Naive thymus-derived CD4-positive, alpha-beta T cell (primary cell): ENCODE results near the gene REXO5. TPM values are rescaled to one million over a fixed set of nuclear protein-coding genes. Genes with fewer than 3 reads are reported as not detected.

ENCODE experiments used
- ATAC-seq: fragments of 150-1000 bp; cut with Tn5 transposase; 2 replicates; pipeline ENCODE4 v1.10.0; 2021; ENCODE audit warnings: mild to moderate bottlenecking, moderate library complexity
- CTCF ChIA-PET: fragments of 350-600 bp; sonication (Branson Sonifier 250); formaldehyde crosslinking; loops from one replicate; lab custom pipeline; 2021; ENCODE audit warnings: antibody characterized with exemption; lab: Charles Lee
- POLR2A ChIA-PET: fragments of 350-600 bp; sonication (Branson Sonifier 250); formaldehyde crosslinking; loops from one replicate; lab custom pipeline; 2021; ENCODE audit warnings: antibody characterized with exemption, inconsistent platforms; lab: Charles Lee
- DNase-seq, 9 donors: peaks; one replicate each; pipeline versions ENCODE4 v3.0.0 to v3.0.0-alpha.2; 2020 to 2022; ENCODE audit warnings: mixed read lengths in 1 of 9
- H3K27ac ChIP-seq: one replicate; pipeline ENCODE4 v1.7.0; 2013; ENCODE audit warnings: mild to moderate bottlenecking, low read depth, low read length, moderate library complexity
- H3K27me3 ChIP-seq, 2 donors: one replicate each; pipeline ENCODE4 v1.7.0; 2013; ENCODE audit warnings: low read length in 2 of 2, mild to moderate bottlenecking in 2 of 2, moderate library complexity in 2 of 2; ENCODE audit not compliant: control insufficient read depth in 2 of 2, insufficient read depth in 2 of 2
- H3K36me3 ChIP-seq, 3 experiments: 1 replicate in 2 of 3; 2 replicates in 1 of 3; pipeline ENCODE4 v1.7.0; 2013; ENCODE audit warnings: low read length in 3 of 3, mild to moderate bottlenecking in 3 of 3, moderate library complexity in 1 of 3; ENCODE audit not compliant: insufficient read depth in 3 of 3, control insufficient read depth in 2 of 3
- H3K4me1 ChIP-seq, 2 donors: one replicate each; pipeline ENCODE4 v1.7.0; 2013; ENCODE audit warnings: low read length in 2 of 2, mild to moderate bottlenecking in 2 of 2, moderate library complexity in 1 of 2; ENCODE audit not compliant: control insufficient read depth in 2 of 2, insufficient read depth in 2 of 2
- H3K4me3 ChIP-seq: 2 replicates; pipeline ENCODE4 v1.7.0; 2013; ENCODE audit warnings: mild to moderate bottlenecking, low read length
- H3K9me3 ChIP-seq, 3 experiments: 1 replicate in 2 of 3; 2 replicates in 1 of 3; pipeline ENCODE4 v1.7.0; 2013; ENCODE audit warnings: low read length in 3 of 3; ENCODE audit not compliant: control insufficient read depth in 2 of 3
- H3K27ac Mint-ChIP-seq, 9 donors: one replicate each; pipeline ENCODE4 v1.8.0; 2020 to 2022; ENCODE audit warnings: mixed read lengths in 9 of 9, mild to moderate bottlenecking in 8 of 9, moderate library complexity in 5 of 9, inconsistent platforms in 2 of 9
- H3K27me3 Mint-ChIP-seq, 5 donors: one replicate each; pipeline ENCODE4 v1.8.0; 2021 to 2022; ENCODE audit warnings: mixed read lengths in 5 of 5, mild to moderate bottlenecking in 1 of 5
- H3K36me3 Mint-ChIP-seq, 5 donors: one replicate each; pipeline ENCODE4 v1.8.0; 2020 to 2022; ENCODE audit warnings: mixed read lengths in 5 of 5, mild to moderate bottlenecking in 3 of 5, inconsistent platforms in 1 of 5
- H3K4me1 Mint-ChIP-seq, 7 donors: one replicate each; pipeline ENCODE4 v1.8.0; 2020 to 2022; ENCODE audit warnings: mixed read lengths in 7 of 7, mild to moderate bottlenecking in 3 of 7, inconsistent platforms in 1 of 7
- H3K4me3 Mint-ChIP-seq, 10 donors: one replicate each; pipeline ENCODE4 v1.8.0; 2020 to 2022; ENCODE audit warnings: mild to moderate bottlenecking in 10 of 10, mixed read lengths in 10 of 10, moderate library complexity in 6 of 10, inconsistent platforms in 2 of 10
- H3K9me3 Mint-ChIP-seq, 11 donors: one replicate each; pipeline ENCODE4 v1.8.0; 2020 to 2022; ENCODE audit warnings: mixed read lengths in 11 of 11, mild to moderate bottlenecking in 4 of 11, inconsistent platforms in 1 of 11, moderate library complexity in 1 of 11
- intact Hi-C, 2 donors: fragments of 100-400 bp; cut with micrococcal nuclease; formaldehyde crosslinking; loops; one replicate each; pipeline ENCODE4 v1.15.1; 2023
- polyA plus RNA-seq, 2 donors: library from polyadenylated mRNA; unstranded; fragments of 300-500 nt; fragmentation: Illumina TruSeq; gene quantifications; one replicate each; pipeline ENCODE4 v1.2.3, GENCODE V29; 2021
- total RNA-seq, 6 experiments: library from RNA in 5 of 6; stranded (reverse) in 5 of 6; gene quantifications; 1 replicate in 5 of 6; 2 replicates in 1 of 6; pipeline ENCODE4 v1.2.3 and lab custom pipeline; 2021 to 2026

REXO5 gene
- total and polyA plus RNA-seq, 7 experiments from 2014 or later: 0.35 to 9.5 (median 1.6) TPM; not detected in 2

DNA sequence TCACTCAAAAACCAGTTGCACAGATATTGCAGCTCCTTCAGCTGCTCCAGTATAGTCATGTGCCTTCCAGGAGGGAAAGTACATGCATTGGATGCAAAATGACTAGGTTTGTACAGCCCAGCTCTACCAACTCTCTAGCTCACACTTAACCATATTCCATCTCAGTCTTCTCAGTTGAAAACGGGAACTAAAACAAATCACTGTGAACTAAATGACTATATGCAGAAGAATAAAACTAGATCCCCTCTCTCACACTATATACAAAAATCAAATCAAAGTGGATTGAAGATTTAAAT, 69.0 kb downstream of the REXO5 start:
- DNase-seq: no peak
- Mint-ChIP-seq H3K4me3 (peak overlapping the region in 6 of 10 donors; percentile 3 to 85 (median 13)), H3K4me1 (peaks cover 30 to 83% (median 44%) of the 10 kb centered on the region in 7 donors), H3K36me3 (peaks cover 0 to 30% (median 0%) of the 10 kb centered on the region in 5 donors), H3K27me3 (no peaks in the 10 kb centered on the region), H3K9me3 (peaks cover 0 to 5% (median 0%) of the 10 kb centered on the region in 11 donors), H3K27ac (peak overlapping the region; percentile 37 to 99 (median 92))
- intact Hi-C loops: loop anchor here (1.0 to 2.0 kb wide), 4 partner anchors 25 to 69 kb away; partner anchors contain the start of genes DCUN1D3 (in 1 of the 2), ERI2 (in 1 of the 2), LYRM1 (in 1 of the 2) and REXO5 (in 1 of the 2)
- Histone ChIP-seq H3K4me3 (no peak overlapping the region), H3K27me3 (no peaks in the 10 kb centered on the region), H3K4me1 (peaks cover 18 to 27% of the 10 kb centered on the region in 2 donors), H3K27ac (no peak overlapping the region), H3K36me3 (peaks cover 0 to 5% (median 0%) of the 10 kb centered on the region in 3 experiments), H3K9me3 (no peaks in the 10 kb centered on the region)
- CTCF ChIA-PET: interaction anchor here (0.8 to 2.7 kb wide), 7 partner anchors 13 to 69 kb away, joined by 3 to 18 read pairs (median 3); partner anchors contain the start of genes ERI2 and REXO5
- no peak for ATAC-seq
- POLR2A ChIA-PET: interaction anchor here (0.7 to 1.0 kb wide), 2 partner anchors 76 to 137 kb away, joined by 3 read pairs; no protein-coding TSS in a partner anchor

DNA sequence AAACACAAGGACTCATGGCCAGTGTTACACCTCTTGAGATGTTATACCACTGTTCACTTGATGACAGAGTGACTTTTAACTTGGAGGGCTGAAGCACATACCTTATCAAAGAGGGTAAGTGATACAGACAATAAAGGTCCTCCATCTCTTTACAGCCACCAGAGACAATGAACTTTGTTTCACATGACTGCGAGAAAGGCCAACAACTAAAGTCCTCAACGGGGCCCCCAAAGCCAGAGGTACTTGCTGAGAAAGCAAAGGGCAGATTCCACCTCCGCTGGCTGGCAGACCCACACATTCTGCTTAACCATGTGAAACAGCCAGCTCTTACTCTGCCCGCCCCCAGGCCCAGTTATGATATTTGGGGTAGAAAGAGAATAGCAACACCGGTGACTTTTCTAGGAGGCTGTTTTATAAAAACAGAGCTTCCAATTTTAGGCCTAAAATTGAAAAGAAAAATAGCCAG, 72.4 kb downstream of the REXO5 start:
- Mint-ChIP-seq H3K4me3 (no peak overlapping the region), H3K36me3 (peaks cover 0 to 26% (median 0%) of the 10 kb centered on the region in 5 donors), H3K4me1 (peaks cover 17 to 66% (median 26%) of the 10 kb centered on the region in 7 donors), H3K27me3 (no peaks in the 10 kb centered on the region), H3K27ac (peak overlapping the region in 1 of 9 donors; percentile 22), H3K9me3 (peaks cover 0 to 5% (median 0%) of the 10 kb centered on the region in 11 donors)
- Histone ChIP-seq H3K36me3 (peaks cover 0 to 5% (median 0%) of the 10 kb centered on the region in 3 experiments), H3K27me3 (no peaks in the 10 kb centered on the region), H3K4me1 (peaks cover 13 to 19% of the 10 kb centered on the region in 2 donors), H3K4me3 (no peak overlapping the region), H3K27ac (no peak overlapping the region), H3K9me3 (no peaks in the 10 kb centered on the region)
- intact Hi-C loops: no loop called here
- DNase-seq (no peak), ATAC-seq (no peak)
- ChIA-PET POLR2A (interaction anchor here (1.7 kb wide), 1 partner anchor 21 kb away, joined by 6 read pairs; the partner anchor contains the start of genes DCUN1D3 and LYRM1), CTCF (no interaction called here)

DNA sequence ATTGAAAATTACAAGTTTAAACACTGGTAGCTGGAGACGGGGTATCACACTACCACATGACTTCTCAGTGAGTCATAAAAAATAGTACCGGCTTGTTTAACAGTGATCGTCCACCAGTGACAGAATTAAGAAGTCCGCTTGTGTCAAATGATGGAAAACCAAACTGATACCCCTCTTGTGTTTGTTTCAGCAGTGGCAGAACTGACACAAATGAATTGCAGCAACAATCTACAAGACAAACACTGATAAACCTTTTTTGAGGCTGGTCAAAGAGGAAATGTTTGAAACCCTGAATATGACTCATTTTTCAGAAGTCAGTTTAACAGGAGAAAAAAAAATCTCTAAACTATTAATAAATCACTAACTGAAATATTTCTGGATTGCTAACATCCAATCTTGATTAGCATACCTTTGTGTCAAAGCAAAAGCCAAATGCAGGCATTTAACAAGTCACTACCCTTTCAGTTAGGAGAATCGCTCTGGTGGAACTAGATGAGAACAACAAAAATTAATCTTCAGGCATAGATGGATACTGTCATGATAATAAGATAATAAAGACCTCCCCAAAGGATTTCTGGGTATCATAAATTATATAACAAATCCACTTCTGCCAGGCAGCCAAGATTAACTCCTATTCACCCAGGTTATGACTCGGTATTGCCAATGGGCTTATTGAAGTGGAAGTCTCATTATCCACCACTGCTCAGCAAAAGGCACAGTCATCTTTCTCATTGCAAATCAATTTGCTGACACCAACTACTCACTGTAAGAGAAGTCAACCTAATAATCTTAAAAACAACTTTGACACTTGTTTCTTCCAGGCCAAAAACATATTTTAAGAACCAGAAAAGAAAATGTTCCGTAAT, 73.1 kb downstream of the REXO5 start:
- Mint-ChIP-seq H3K9me3 (peaks cover 0 to 5% (median 0%) of the 10 kb centered on the region in 11 donors), H3K4me3 (peak overlapping the region in 1 of 10 donors; percentile 45), H3K27me3 (no peaks in the 10 kb centered on the region), H3K36me3 (peaks cover 0 to 31% (median 6%) of the 10 kb centered on the region in 5 donors), H3K27ac (peak overlapping the region in 3 of 9 donors; percentile 7 to 48 (median 46)), H3K4me1 (peaks cover 15 to 65% (median 25%) of the 10 kb centered on the region in 7 donors)
- H3K4me3 ChIP-seq: no peak overlapping the region
- intact Hi-C loops: no loop called here
- POLR2A ChIA-PET: interaction anchor here (1.7 kb wide), 1 partner anchor 20 kb away, joined by 6 read pairs; the partner anchor contains the start of genes DCUN1D3 and LYRM1
- CTCF ChIA-PET: no interaction called here
- H3K27ac ChIP-seq: no peak overlapping the region
- peaks cover 8 to 14% of the 10 kb centered on the region in 2 donors for H3K4me1 ChIP-seq
- no peak for ATAC-seq
- no peaks in the 10 kb centered on the region for H3K9me3 ChIP-seq
- H3K36me3 ChIP-seq: peaks cover 0 to 5% (median 0%) of the 10 kb centered on the region in 3 experiments
- DNase-seq: no peak
- no peaks in the 10 kb centered on the region for H3K27me3 ChIP-seq

DNA sequence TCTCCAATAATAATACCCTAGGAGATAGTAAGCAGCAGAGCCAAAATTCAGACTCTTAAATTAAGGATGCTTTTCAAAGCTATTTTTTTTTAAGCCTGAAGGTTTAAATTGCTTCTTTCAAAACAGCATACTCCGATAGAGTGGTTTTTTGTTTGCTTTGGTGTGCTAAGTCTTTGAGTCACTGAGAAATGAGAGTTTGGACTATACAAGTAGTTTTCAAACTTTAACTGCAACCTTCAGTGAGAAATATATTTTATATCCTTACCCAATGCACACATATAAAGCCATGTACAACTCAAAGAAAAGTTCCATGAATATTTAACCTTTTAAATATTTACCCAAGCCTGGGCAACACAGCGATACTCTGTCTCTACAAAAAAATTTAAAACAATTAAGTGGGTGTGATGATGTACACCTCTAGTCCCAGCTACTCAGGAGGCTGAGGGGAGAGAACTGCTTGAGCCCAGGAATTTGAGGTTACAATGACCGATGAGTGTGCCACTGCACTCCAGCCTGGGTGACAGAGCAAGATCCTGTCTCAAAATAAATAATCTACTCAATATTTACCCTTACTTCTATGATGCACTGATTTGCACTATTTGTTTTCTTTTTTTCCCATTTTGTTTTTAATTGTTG, 74.7 kb downstream of the REXO5 start:
- no peak for DNase-seq
- Histone ChIP-seq H3K36me3 (peaks cover 0 to 5% (median 0%) of the 10 kb centered on the region in 3 experiments), H3K4me1 (peaks cover 0 to 4% of the 10 kb centered on the region in 2 donors), H3K27ac (no peak overlapping the region), H3K27me3 (no peaks in the 10 kb centered on the region), H3K4me3 (no peak overlapping the region), H3K9me3 (no peaks in the 10 kb centered on the region)
- ChIA-PET POLR2A (no interaction called here), CTCF (no interaction called here)
- H3K9me3 Mint-ChIP-seq: peaks cover 0 to 5% (median 0%) of the 10 kb centered on the region in 11 donors
- H3K4me1 Mint-ChIP-seq: peaks cover 7 to 57% (median 19%) of the 10 kb centered on the region in 7 donors
- no peak for ATAC-seq
- H3K27me3 Mint-ChIP-seq: no peaks in the 10 kb centered on the region
- H3K36me3 Mint-ChIP-seq: peaks cover 0 to 33% (median 8%) of the 10 kb centered on the region in 5 donors
- peak overlapping the region in 2 of 9 donors; percentile 4 to 12 for H3K27ac Mint-ChIP-seq
- intact Hi-C loops: no loop called here
- no peak overlapping the region for H3K4me3 Mint-ChIP-seq

DNA sequence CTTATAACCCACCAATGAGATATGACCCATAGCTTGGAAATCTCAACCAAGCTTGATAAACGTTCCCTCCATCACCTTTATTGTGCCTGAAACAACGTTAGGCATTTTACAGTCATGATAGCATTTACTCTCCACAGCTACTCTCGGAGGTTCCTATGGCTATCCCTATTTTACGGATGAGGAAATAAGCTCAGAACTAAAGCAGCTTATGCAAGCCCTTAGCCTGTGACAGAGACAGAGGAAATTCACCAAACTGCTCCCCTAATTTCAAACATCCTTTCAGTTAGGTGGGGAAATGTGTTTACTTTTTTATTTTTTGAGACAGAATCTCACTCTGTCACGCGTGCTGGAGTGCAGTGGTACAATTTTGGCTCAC, 75.2 kb downstream of the REXO5 start:
- DNase-seq (no peak), ATAC-seq (no peak)
- peaks cover 0 to 5% (median 0%) of the 10 kb centered on the region in 3 experiments for H3K36me3 ChIP-seq
- H3K4me3 ChIP-seq: no peak overlapping the region
- peaks cover 7 to 56% (median 22%) of the 10 kb centered on the region in 7 donors for H3K4me1 Mint-ChIP-seq
- intact Hi-C loops: no loop called here
- H3K4me1 ChIP-seq: peaks cover 0 to 4% of the 10 kb centered on the region in 2 donors
- H3K9me3 ChIP-seq: no peaks in the 10 kb centered on the region
- H3K27ac Mint-ChIP-seq: peak overlapping the region in 1 of 9 donors; percentile 4
- no peak overlapping the region for H3K27ac ChIP-seq
- ChIA-PET POLR2A (no interaction called here), CTCF (no interaction called here)
- no peak overlapping the region for H3K4me3 Mint-ChIP-seq
- H3K9me3 Mint-ChIP-seq: peaks cover 0 to 4% (median 0%) of the 10 kb centered on the region in 11 donors
- no peaks in the 10 kb centered on the region for H3K27me3 Mint-ChIP-seq
- no peaks in the 10 kb centered on the region for H3K27me3 ChIP-seq
- peaks cover 0 to 32% (median 11%) of the 10 kb centered on the region in 5 donors for H3K36me3 Mint-ChIP-seq

DNA sequence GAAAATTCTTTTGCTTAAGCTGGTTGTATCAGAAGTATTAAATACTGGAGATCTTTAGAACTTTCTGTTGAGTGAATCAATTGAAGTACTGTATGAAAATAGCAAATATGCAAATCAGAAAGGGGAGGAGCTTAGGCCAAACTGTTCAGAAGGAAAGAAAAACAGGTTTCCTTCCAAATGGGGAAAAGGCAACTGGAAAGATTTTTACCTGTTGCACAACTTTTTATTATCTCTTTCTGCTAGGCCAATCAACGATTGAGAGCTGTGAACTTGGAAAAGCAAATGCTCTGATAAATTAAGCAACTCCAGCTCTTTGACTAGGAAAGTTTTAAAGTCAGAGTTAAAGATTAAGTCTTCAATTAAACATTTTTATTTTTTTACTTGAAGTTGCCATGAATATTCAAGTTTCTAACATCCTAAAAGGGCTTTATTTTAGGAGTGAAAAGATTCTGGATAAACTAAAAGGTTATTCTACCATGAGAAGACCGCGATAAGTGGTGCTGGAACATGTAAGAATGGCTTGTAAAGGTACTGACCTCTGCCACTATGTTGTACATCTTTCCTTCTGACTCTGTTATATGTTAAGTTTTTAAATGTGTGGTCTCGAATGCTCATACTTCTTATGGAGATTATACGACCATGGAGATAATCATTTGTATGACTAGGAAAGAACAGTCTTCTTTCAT, 77.4 kb downstream of the REXO5 start:
- POLR2A ChIA-PET: no interaction called here
- H3K4me1 Mint-ChIP-seq: peaks cover 7 to 49% (median 22%) of the 10 kb centered on the region in 7 donors
- H3K36me3 Mint-ChIP-seq: peaks cover 0 to 34% (median 14%) of the 10 kb centered on the region in 5 donors
- Histone ChIP-seq H3K36me3 (peaks cover 0 to under 1% (median 0%) of the 10 kb centered on the region in 3 experiments), H3K4me3 (no peak overlapping the region), H3K27me3 (no peaks in the 10 kb centered on the region), H3K4me1 (peaks cover 0 to 4% of the 10 kb centered on the region in 2 donors), H3K27ac (no peak overlapping the region), H3K9me3 (no peaks in the 10 kb centered on the region)
- H3K4me3 Mint-ChIP-seq: peak overlapping the region in 1 of 10 donors; percentile 58
- H3K27me3 Mint-ChIP-seq: no peaks in the 10 kb centered on the region
- DNase-seq (no peak), ATAC-seq (no peak)
- intact Hi-C loops: loop anchor here in 1 of 2 donors (2.0 kb wide), 1 partner anchor 17 kb away; the partner anchor contains the start of genes DCUN1D3 and LYRM1
- CTCF ChIA-PET: no interaction called here
- peaks cover 0 to 2% (median 0%) of the 10 kb centered on the region in 11 donors for H3K9me3 Mint-ChIP-seq
- H3K27ac Mint-ChIP-seq: peak overlapping the region in 3 of 9 donors; percentile 25 to 68 (median 46)
